KMS-11 (cell line): ENCODE results near the gene OPRL1.

ENCODE experiments used
- H2AFZ ChIP-seq: fragments of 200-600 bp; sonication (generic); 2 replicates; pipeline ENCODE4 v1.6.1; 2016; ENCODE audit warnings: antibody characterized with exemption, mixed run types, low read depth
- H3K27ac ChIP-seq: fragments of 200-600 bp; sonication (generic); 2 replicates; pipeline ENCODE4 v1.6.1; 2016; ENCODE audit warnings: mild to moderate bottlenecking, mixed run types
- H3K27me3 ChIP-seq: fragments of 200-600 bp; sonication (generic); 2 replicates; pipeline ENCODE4 v1.6.1; 2017; ENCODE audit warnings: mild to moderate bottlenecking, low read depth, mixed run types, moderate library complexity; ENCODE audit not compliant: insufficient read depth
- H3K36me3 ChIP-seq: fragments of 200-600 bp; sonication (generic); 2 replicates; pipeline ENCODE4 v1.6.1; 2017; ENCODE audit warnings: mild to moderate bottlenecking, mixed run types; ENCODE audit not compliant: insufficient read depth
- H3K4me1 ChIP-seq: fragments of 200-600 bp; sonication (generic); 2 replicates; pipeline ENCODE4 v1.6.1; 2016; ENCODE audit warnings: mild to moderate bottlenecking, low read depth, mixed run types; ENCODE audit not compliant: poor library complexity, severe bottlenecking
- H3K4me2 ChIP-seq: fragments of 200-600 bp; sonication (generic); 2 replicates; pipeline ENCODE4 v1.7.0; 2016; ENCODE audit warnings: mild to moderate bottlenecking, mixed run types
- H3K4me3 ChIP-seq: fragments of 200-600 bp; sonication (generic); IDR thresholded peaks from 2 replicates; pipeline ENCODE4 v1.6.1; 2017; ENCODE audit warnings: low read depth, low read length, mixed read lengths; ENCODE audit not compliant: insufficient read depth
- H3K79me2 ChIP-seq: fragments of 200-600 bp; sonication (generic); 2 replicates; pipeline ENCODE4 v1.6.1; 2016; ENCODE audit warnings: low read depth, mixed run types; ENCODE audit not compliant: insufficient read depth
- H3K9ac ChIP-seq: fragments of 200-600 bp; sonication (generic); 2 replicates; pipeline ENCODE4 v1.6.1; 2016; ENCODE audit warnings: mild to moderate bottlenecking, mixed run types
- H4K20me1 ChIP-seq: fragments of 200-600 bp; sonication (generic); 2 replicates; pipeline ENCODE4 v1.6.1; 2016; ENCODE audit warnings: mild to moderate bottlenecking, mixed run types; ENCODE audit not compliant: insufficient read depth
- TF ChIP-seq, protein P1 (sequence below): fragments of 200-600 bp; sonication (generic); conservative IDR thresholded peaks from 2 replicates; pipeline ENCODE4 v1.6.1; 2017; ENCODE audit warnings: low read depth, mild to moderate bottlenecking, antibody characterized with exemption, low read length, moderate library complexity, mixed read lengths

OPRL1 gene

DNA sequence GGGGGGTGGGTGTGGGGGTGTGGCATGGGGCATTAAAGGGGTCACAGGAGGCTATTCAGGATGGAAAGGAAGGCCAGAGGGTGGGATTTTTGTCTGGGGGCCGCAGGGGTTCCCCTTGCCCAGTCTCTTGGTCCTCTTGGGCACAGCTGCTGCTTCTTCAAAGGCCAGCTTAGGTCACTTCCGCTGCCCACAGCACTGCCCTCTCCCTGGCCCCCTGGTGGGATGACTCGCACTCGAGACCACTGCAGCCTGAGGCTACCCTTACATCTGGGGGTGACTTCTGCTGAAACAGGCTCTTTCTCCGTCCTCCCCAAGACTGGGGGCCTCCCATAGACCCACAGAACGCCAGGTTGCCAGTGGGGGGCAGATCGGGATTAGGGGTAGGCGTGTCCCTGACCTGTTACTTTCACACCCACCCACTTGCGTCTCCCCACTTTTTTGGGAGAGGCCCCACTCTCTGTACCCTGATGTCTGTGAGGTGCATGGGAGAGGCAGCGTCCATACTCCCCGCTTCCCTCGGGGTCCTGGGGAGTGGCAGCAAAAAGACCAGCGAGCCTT, 3.0 kb downstream of the OPRL1 start:
- Histone ChIP-seq H3K27ac (no peak overlapping the region), H3K79me2 (no peaks in the 10 kb centered on the region), H3K4me2 (no peak overlapping the region; the same call in 1 of the 2 replicates), H4K20me1 (no peaks in the 10 kb centered on the region), H3K9ac (no peak overlapping the region), H3K4me3 (no peak overlapping the region), H2AFZ (no peak overlapping the region), H3K36me3 (no peaks in the 10 kb centered on the region), H3K27me3 (peaks cover 77% of the 10 kb centered on the region), H3K4me1 (peaks cover 11% of the 10 kb centered on the region)
- TF ChIP-seq, protein P1, sequence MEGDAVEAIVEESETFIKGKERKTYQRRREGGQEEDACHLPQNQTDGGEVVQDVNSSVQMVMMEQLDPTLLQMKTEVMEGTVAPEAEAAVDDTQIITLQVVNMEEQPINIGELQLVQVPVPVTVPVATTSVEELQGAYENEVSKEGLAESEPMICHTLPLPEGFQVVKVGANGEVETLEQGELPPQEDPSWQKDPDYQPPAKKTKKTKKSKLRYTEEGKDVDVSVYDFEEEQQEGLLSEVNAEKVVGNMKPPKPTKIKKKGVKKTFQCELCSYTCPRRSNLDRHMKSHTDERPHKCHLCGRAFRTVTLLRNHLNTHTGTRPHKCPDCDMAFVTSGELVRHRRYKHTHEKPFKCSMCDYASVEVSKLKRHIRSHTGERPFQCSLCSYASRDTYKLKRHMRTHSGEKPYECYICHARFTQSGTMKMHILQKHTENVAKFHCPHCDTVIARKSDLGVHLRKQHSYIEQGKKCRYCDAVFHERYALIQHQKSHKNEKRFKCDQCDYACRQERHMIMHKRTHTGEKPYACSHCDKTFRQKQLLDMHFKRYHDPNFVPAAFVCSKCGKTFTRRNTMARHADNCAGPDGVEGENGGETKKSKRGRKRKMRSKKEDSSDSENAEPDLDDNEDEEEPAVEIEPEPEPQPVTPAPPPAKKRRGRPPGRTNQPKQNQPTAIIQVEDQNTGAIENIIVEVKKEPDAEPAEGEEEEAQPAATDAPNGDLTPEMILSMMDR = no peak

DNA sequence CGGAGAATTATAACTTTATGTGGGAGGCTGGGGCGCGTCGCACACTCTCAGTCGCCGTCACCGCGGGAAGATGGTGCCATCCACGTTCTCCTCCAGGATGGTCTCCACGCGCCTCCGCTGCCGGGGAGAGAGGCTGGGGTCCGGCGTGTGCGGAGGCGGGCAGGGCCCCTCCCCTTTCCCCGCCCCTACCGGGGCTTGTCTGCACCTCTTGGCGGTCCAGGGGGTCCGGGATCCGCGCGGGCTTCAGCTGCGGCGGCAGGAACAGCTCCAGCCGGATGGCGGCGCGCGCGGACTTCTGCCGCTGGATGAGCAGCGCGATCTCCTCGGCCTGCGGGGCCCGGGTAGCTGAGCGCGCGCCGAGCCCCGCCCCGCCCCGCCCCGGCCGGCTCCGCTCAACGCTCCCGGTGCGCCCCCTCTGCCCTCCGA, 3.5 kb downstream of the OPRL1 start:
- Histone ChIP-seq H3K4me2 (no peak overlapping the region; the same call in 1 of the 2 replicates), H3K4me3 (no peak overlapping the region), H3K9ac (no peak overlapping the region), H3K27ac (no peak overlapping the region), H3K4me1 (peaks cover 6% of the 10 kb centered on the region), H3K79me2 (no peaks in the 10 kb centered on the region), H2AFZ (no peak overlapping the region), H3K36me3 (no peaks in the 10 kb centered on the region), H4K20me1 (no peaks in the 10 kb centered on the region), H3K27me3 (peaks cover 82% of the 10 kb centered on the region)
- TF ChIP-seq, protein P1 = no peak; the same call in 1 of the 2 replicates

- Histone ChIP-seq H4K20me1 (no peaks in the 10 kb centered on the region), H3K4me2 (no peak within 1 kb of the TSS; the same call in 1 of the 2 replicates), H3K9ac (no peak within 1 kb of the TSS), H3K4me1 (no peaks in the 10 kb centered on the region), H3K79me2 (no peaks in the 10 kb centered on the region), H3K27ac (no peak within 1 kb of the TSS), H3K27me3 (peaks cover 85% of the 10 kb centered on the region), H3K36me3 (no peaks in the 10 kb centered on the region), H3K4me3 (no peak within 1 kb of the TSS), H2AFZ (no peak within 1 kb of the TSS)
- TF ChIP-seq, protein P1 = no peak
These were observed 4.2 kb downstream of the OPRL1 start, which contains the start of gene LKAAEAR1 for GRCh38 chr20:64083804-64084684. Gene LKAAEAR1, minus strand, starts transcription at chr20:64084398. Its CDS starts 179 bp downstream, at chr20:64084219.

- no peaks in the 10 kb centered on the region for H4K20me1 ChIP-seq
- no peaks in the 10 kb centered on the region for H3K4me1 ChIP-seq
- H3K4me3 ChIP-seq = no peak overlapping the region
- H3K9ac ChIP-seq = no peak overlapping the region
- H3K79me2 ChIP-seq = no peaks in the 10 kb centered on the region
- no peak overlapping the region for H3K4me2 ChIP-seq
- TF ChIP-seq, protein P1 = no peak
- H3K27ac ChIP-seq = no peak overlapping the region
- no peak overlapping the region for H2AFZ ChIP-seq
- peaks cover 87% of the 10 kb centered on the region for H3K27me3 ChIP-seq
- no peaks in the 10 kb centered on the region for H3K36me3 ChIP-seq
These were observed 4.8 kb downstream of the OPRL1 start for GRCh38 chr20:64084685-64085152.
